ENCODE results near the gene SPATA2.

The SPATA2 gene

DNA sequence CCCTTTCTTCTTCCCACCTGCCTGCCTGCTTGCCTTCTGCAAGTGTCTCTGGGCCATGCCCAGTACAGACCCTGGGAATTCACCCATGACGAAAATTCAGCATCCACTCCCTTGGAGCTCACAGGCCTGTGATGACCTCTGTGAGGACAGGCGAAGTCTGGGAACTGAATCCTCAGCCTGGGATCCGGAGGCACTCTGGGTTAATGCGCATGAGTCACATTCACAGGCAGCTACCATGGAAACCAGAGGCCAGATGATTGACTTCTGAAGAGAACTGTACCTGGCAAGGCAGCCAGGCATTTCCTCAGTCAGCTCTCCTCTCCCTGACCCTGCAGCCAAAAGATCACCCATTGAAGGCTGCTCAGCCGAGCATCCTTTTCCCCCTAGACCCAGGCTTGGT is 61.7 kb downstream of the SPATA2 start:
- no peak for DNase-seq

Data from activated effector memory CD4-positive, alpha-beta T cell treated with anti-CD3 and anti-CD28 coated beads, Interleukin-2, amount 50 U/mL, for 16 hours (primary cell).